Heart right ventricle (tissue), 16 donors: ENCODE measurements around the gene HAUS3. TPM values are rescaled to one million over a fixed set of nuclear protein-coding genes. Genes with fewer than 3 reads are reported as not detected.

ENCODE experiments used
- ATAC-seq, 8 donors: fragments of 200-7000 bp; cut with Tn5 transposase; one replicate each; pipeline ENCODE4 v1.9.1; 2020; ENCODE audit warnings: mild to moderate bottlenecking in 8 of 8, moderate library complexity in 8 of 8, moderate number of reproducible peaks in 1 of 8
- DNase-seq, 2 donors: peaks; one replicate each; pipeline ENCODE4 v3.0.0-alpha.2; 2020
- H3K27ac ChIP-seq, 10 donors: fragments of 200-600 bp; sonication (generic) in 2 of 10; one replicate each; pipeline versions ENCODE4 v1.5.0 to v1.8.0; 2020 to 2022; ENCODE audit warnings: mild to moderate bottlenecking in 3 of 10
- H3K27me3 ChIP-seq, 7 donors: fragments of 200-600 bp; one replicate each; pipeline ENCODE4 v1.8.0; 2021 to 2022; ENCODE audit warnings: mild to moderate bottlenecking in 2 of 7
- H3K36me3 ChIP-seq, 9 donors: fragments of 200-600 bp; sonication (generic) in 1 of 9; one replicate each; pipeline versions ENCODE4 v1.5.0 to v1.8.0; 2020 to 2022; ENCODE audit warnings: mild to moderate bottlenecking in 2 of 9
- H3K4me1 ChIP-seq, 9 donors: fragments of 200-600 bp; sonication (generic) in 1 of 9; one replicate each; pipeline versions ENCODE4 v1.5.0 to v1.8.0; 2020 to 2022; ENCODE audit warnings: mild to moderate bottlenecking in 4 of 9
- H3K4me3 ChIP-seq, 10 donors: fragments of 200-600 bp; sonication (generic) in 2 of 10; one replicate each; pipeline versions ENCODE4 v1.5.0 to v1.8.0; 2020 to 2022; ENCODE audit warnings: mild to moderate bottlenecking in 7 of 10, moderate library complexity in 2 of 10
- H3K9me3 ChIP-seq, 11 donors: fragments of 200-600 bp in 10 of 11; sonication (generic) in 2 of 11; one replicate each; pipeline versions ENCODE4 v1.5.0 to v1.8.0; 2013 to 2022; ENCODE audit warnings: mild to moderate bottlenecking in 2 of 11, control low read depth in 1 of 11, moderate library complexity in 1 of 11
- CTCF ChIP-seq, 9 donors: fragments of 200-600 bp; sonication (generic) in 2 of 9; IDR thresholded peaks; one replicate each; pipeline versions ENCODE4 v1.5.0 to v1.8.0; 2021 to 2022; ENCODE audit warnings: antibody characterized with exemption in 9 of 9, mild to moderate bottlenecking in 5 of 9, moderate library complexity in 1 of 9
- WGBS, 2 donors: extraction: QIAGEN DNeasy Blood & Tissue Kit; methylation state at CpG; one replicate each; pipeline ENCODE4 v1.1.7; 2013; ENCODE audit warnings: inconsistent platforms in 1 of 2; 5-methylcytosine and 5-hydroxymethylcytosine counted together
- intact Hi-C, 10 donors: fragments of 100-400 bp; cut with DNase I; formaldehyde crosslinking; loops; one replicate each; pipeline versions ENCODE4 v1.11.1 to v1.14.2; 2022
- polyA plus RNA-seq, 2 donors: library from polyadenylated mRNA; stranded (reverse); fragments of 200-250 nt; gene quantifications; one replicate each; pipeline ENCODE4 v1.2.3, GENCODE V29; 2013
- total RNA-seq, 10 donors: library from RNA; stranded (reverse); fragmentation: NEBNext Ultra II Directional in 3 of 10; extraction: Animal tissue kit (Norgen Biotek cat#: 25700) in 3 of 10; gene quantifications; one replicate each; pipeline versions ENCODE4 v1.2.1 to v1.2.4, GENCODE V29; 2021 to 2023
- donor health status: Arrhythmogenic right ventricular cardiomyopathy.
- donor health status: ischemic (EF 13 %, LVEDD 7.1; RV severe dilation, severe dysfunction).
- donor health status: healthy with polysubstance abuse.
- donor health status: DM: no; HTN: yes; CAD: no.
- donor health status: DM: no; HTN: no; CAD: no.
- donor health status: ischemic (EF 25% LVEDD 6.9; RV normal size, moderate dysfunction).
- donor health status: ischemic (EF 25% LVEDD 5.7; RV mildly dilated, moderate dysfunction).
- donor health status: healthy.
- donor health status: DM: yes; HTN: yes; CAD: no.
- donor health status: Ischemic cardiomyopathy.
- donor health status: ischemic (EF 35%, LVEDD 5.7; RV mildly dilated, moderate dysfunction).
- donor health status: nonischemic (EF 11% LVEDD 7.7; RV severe dilation, severe dysfunction).
- donor health status: DM: yes; HTN: yes; CAD: no.
- donor health status: PGD.
- donor health status: ischemic (EF 29% LVEDD 5.4; RV normal size, mild dysfunction).
- donor health status: nonischemic (EF 23%, LVEDD 6.1; RV moderate dilation, normal function).

Gene HAUS3
- total and polyA plus RNA-seq, 12 donors, result 3.5 to 10.5 (median 6.5) TPM

GRCh38 chr4:2251073-2251794, 9.3 kb upstream of the HAUS3 start:
- Histone ChIP-seq H3K27ac (no peak overlapping the region), H3K27me3 (no peaks in the 10 kb centered on the region), H3K36me3 (peaks cover 5 to 90% (median 45%) of the 10 kb centered on the region in 9 donors), H3K4me3 (no peak overlapping the region), H3K4me1 (peaks cover 15 to 34% (median 27%) of the 10 kb centered on the region in 9 donors), H3K9me3 (no peaks in the 10 kb centered on the region)
- 92 to 95% methylated on average over 24 to 25 of the region's 25 CpGs for WGBS, 2 donors
- TF ChIP-seq CTCF (IDR thresholded peaks at IDR 0.05), result no peak
- intact Hi-C loops, result no loop called here
- no peak for ATAC-seq
- DNase-seq, result no peak

GRCh38 chr4:2250357-2251072, 8.6 kb upstream of the HAUS3 start:
- H3K4me3 ChIP-seq, result no peak overlapping the region
- H3K27me3 ChIP-seq, result no peaks in the 10 kb centered on the region
- TF ChIP-seq CTCF (IDR thresholded peaks at IDR 0.05), result no peak
- H3K4me1 ChIP-seq, result peaks cover 13 to 34% (median 27%) of the 10 kb centered on the region in 9 donors
- H3K36me3 ChIP-seq, result peaks cover 5 to 87% (median 45%) of the 10 kb centered on the region in 9 donors
- intact Hi-C loops, result no loop called here
- no peak for DNase-seq
- no peak overlapping the region for H3K27ac ChIP-seq
- no peak for ATAC-seq
- WGBS, 2 donors, result 92% methylated on average over 30 of the region's 30 CpGs
- no peaks in the 10 kb centered on the region for H3K9me3 ChIP-seq

- no peaks in the 10 kb centered on the region for H3K27me3 ChIP-seq
- DNase-seq (no peak), ATAC-seq (no peak)
- H3K36me3 ChIP-seq, result peaks cover 5 to 81% (median 45%) of the 10 kb centered on the region in 9 donors
- 88 to 89% methylated on average over 26 of the region's 26 CpGs for WGBS, 2 donors
- peaks cover 7 to 34% (median 27%) of the 10 kb centered on the region in 9 donors for H3K4me1 ChIP-seq
- H3K27ac ChIP-seq, result no peak overlapping the region
- H3K9me3 ChIP-seq, result no peaks in the 10 kb centered on the region
- intact Hi-C loops, result loop anchor here in 1 of 10 donors (10.0 kb wide), 1 partner anchor 105 kb away; no protein-coding TSS in a partner anchor
- H3K4me3 ChIP-seq, result no peak overlapping the region
- no peak for TF ChIP-seq CTCF (IDR thresholded peaks at IDR 0.05)
Observed at GRCh38 chr4:2249526-2250356, 7.8 kb upstream of the HAUS3 start.

- no peaks in the 10 kb centered on the region for H3K27me3 ChIP-seq
- no peak for TF ChIP-seq CTCF (IDR thresholded peaks at IDR 0.05)
- H3K27ac ChIP-seq, result no peak overlapping the region
- H3K4me3 ChIP-seq, result no peak overlapping the region
- H3K4me1 ChIP-seq, result peaks cover 6 to 39% (median 28%) of the 10 kb centered on the region in 9 donors
- H3K9me3 ChIP-seq, result no peaks in the 10 kb centered on the region
- peaks cover 5 to 72% (median 45%) of the 10 kb centered on the region in 9 donors for H3K36me3 ChIP-seq
- ATAC-seq (no peak), DNase-seq (no peak)
- WGBS, 2 donors, result 72 to 76% methylated on average over 10 of the region's 10 CpGs
- intact Hi-C loops, result loop anchor here in 1 of 10 donors (10.0 kb wide), 1 partner anchor 106 kb away; no protein-coding TSS in a partner anchor
Observed at GRCh38 chr4:2248821-2249261, 6.9 kb upstream of the HAUS3 start.
